ENCODE results near the gene RNU6-8. TPM values are rescaled to one million over a fixed set of nuclear protein-coding genes. Genes with fewer than 3 reads are reported as not detected.

Gene RNU6-8
- total RNA-seq, 2 experiments from 2014 or later: not detected

- no peak for TF ChIP-seq CTCF (IDR thresholded peaks at IDR 0.05)
- ATAC-seq (no peak), DNase-seq (no peak)
- ChIA-PET CTCF (interaction anchor here (1.5 kb wide), 1 partner anchor 306 kb away, joined by 3 read pairs; no protein-coding TSS in a partner anchor), POLR2A (interaction anchor here (0.9 kb wide), 1 partner anchor 132 kb away, joined by 3 read pairs; no protein-coding TSS in a partner anchor)
- no peak overlapping the region for H3K27ac Mint-ChIP-seq
- H3K4me3 Mint-ChIP-seq: no peak overlapping the region
- no peaks in the 10 kb centered on the region for H3K36me3 Mint-ChIP-seq (ENCODE audit: low read depth)
- H3K27me3 Mint-ChIP-seq: no peaks in the 10 kb centered on the region
- H3K9me3 Mint-ChIP-seq: no peaks in the 10 kb centered on the region
- H3K4me1 Mint-ChIP-seq (ENCODE audit: low read depth): peaks cover 6% of the 10 kb centered on the region
- intact Hi-C loops (cut with micrococcal nuclease): no loop called here
These were observed 29.4 kb upstream of the RNU6-8 start for GRCh38 chr14:32232481-32232880.

GRCh38 chr14:32230695-32231280, 27.7 kb upstream of the RNU6-8 start:
- Mint-ChIP-seq H3K9me3 (no peaks in the 10 kb centered on the region), H3K36me3 (ENCODE audit: low read depth) (no peaks in the 10 kb centered on the region), H3K4me1 (ENCODE audit: low read depth) (peaks cover 6% of the 10 kb centered on the region), H3K4me3 (no peak overlapping the region), H3K27me3 (no peaks in the 10 kb centered on the region), H3K27ac (no peak overlapping the region)
- CTCF ChIA-PET: interaction anchor here (1.4 kb wide), 1 partner anchor 11 kb away, joined by 4 read pairs; no protein-coding TSS in a partner anchor
- no peak for DNase-seq
- no peak for TF ChIP-seq CTCF (IDR thresholded peaks at IDR 0.05)
- ATAC-seq: no peak
- POLR2A ChIA-PET: interaction anchor here (0.7 to 0.8 kb wide), 2 partner anchors 11 to 17 kb away, joined by 3 to 4 read pairs; no protein-coding TSS in a partner anchor
- intact Hi-C loops (cut with micrococcal nuclease): no loop called here

- DNase-seq (no peak), ATAC-seq (no peak)
- Mint-ChIP-seq H3K27ac (no peak overlapping the region), H3K9me3 (no peaks in the 10 kb centered on the region), H3K4me3 (no peak overlapping the region), H3K36me3 (ENCODE audit: low read depth) (no peaks in the 10 kb centered on the region), H3K4me1 (ENCODE audit: low read depth) (peaks cover 6% of the 10 kb centered on the region), H3K27me3 (no peaks in the 10 kb centered on the region)
- CTCF ChIA-PET: interaction anchor here (1.4 kb wide), 1 partner anchor 11 kb away, joined by 4 read pairs; no protein-coding TSS in a partner anchor
- TF ChIP-seq CTCF (IDR thresholded peaks at IDR 0.05): no peak
- POLR2A ChIA-PET: no interaction called here
- intact Hi-C loops (cut with micrococcal nuclease): no loop called here
These were observed 27.1 kb upstream of the RNU6-8 start for GRCh38 chr14:32230181-32230580.

GRCh38 chr14:32226056-32226455, 23.0 kb upstream of the RNU6-8 start:
- DNase-seq: no peak
- H3K27me3 Mint-ChIP-seq: no peaks in the 10 kb centered on the region
- no peak overlapping the region for H3K4me3 Mint-ChIP-seq
- intact Hi-C loops (cut with micrococcal nuclease): no loop called here
- H3K27ac Mint-ChIP-seq: no peak overlapping the region
- no peaks in the 10 kb centered on the region for H3K36me3 Mint-ChIP-seq (ENCODE audit: low read depth)
- TF ChIP-seq CTCF (IDR thresholded peaks at IDR 0.05): no peak
- no peak for ATAC-seq
- H3K9me3 Mint-ChIP-seq: no peaks in the 10 kb centered on the region
- no peaks in the 10 kb centered on the region for H3K4me1 Mint-ChIP-seq (ENCODE audit: low read depth)
- POLR2A ChIA-PET: interaction anchor here (1.0 kb wide), 1 partner anchor 149 kb away, joined by 3 read pairs; the partner anchor contains the start of gene ARHGAP5
- CTCF ChIA-PET: interaction anchor here (2.1 kb wide), 1 partner anchor 28 kb away, joined by 7 read pairs; no protein-coding TSS in a partner anchor

GRCh38 chr14:32225378-32225920, 22.4 kb upstream of the RNU6-8 start:
- DNase-seq (no peak), ATAC-seq (no peak)
- H3K27ac Mint-ChIP-seq: no peak overlapping the region
- H3K36me3 Mint-ChIP-seq (ENCODE audit: low read depth): no peaks in the 10 kb centered on the region
- no peaks in the 10 kb centered on the region for H3K9me3 Mint-ChIP-seq
- ChIA-PET POLR2A (interaction anchor here (1.0 kb wide), 1 partner anchor 149 kb away, joined by 3 read pairs; the partner anchor contains the start of gene ARHGAP5), CTCF (interaction anchor here (1.3 to 2.2 kb wide), 5 partner anchors 20 to 155 kb away, joined by 3 to 7 read pairs (median 7); no protein-coding TSS in a partner anchor)
- no peak overlapping the region for H3K4me3 Mint-ChIP-seq
- TF ChIP-seq CTCF (IDR thresholded peaks at IDR 0.05): no peak
- intact Hi-C loops (cut with micrococcal nuclease): no loop called here
- no peaks in the 10 kb centered on the region for H3K4me1 Mint-ChIP-seq (ENCODE audit: low read depth)
- H3K27me3 Mint-ChIP-seq: peaks cover 2% of the 10 kb centered on the region
